GM12891 (cell line): ENCODE results near the gene MMADHC.

ENCODE experiments used
- POLR2AphosphoS5 ChIP-seq: IDR thresholded peaks from 2 replicates; pipeline ENCODE4 v1.6.1; 2011; ENCODE audit warnings: low read depth, low read length, control low read depth
- SPI1 ChIP-seq: IDR thresholded peaks from 2 replicates; pipeline ENCODE4 v1.6.1; 2011; ENCODE audit warnings: low read depth, low read length, control low read depth

DNA sequence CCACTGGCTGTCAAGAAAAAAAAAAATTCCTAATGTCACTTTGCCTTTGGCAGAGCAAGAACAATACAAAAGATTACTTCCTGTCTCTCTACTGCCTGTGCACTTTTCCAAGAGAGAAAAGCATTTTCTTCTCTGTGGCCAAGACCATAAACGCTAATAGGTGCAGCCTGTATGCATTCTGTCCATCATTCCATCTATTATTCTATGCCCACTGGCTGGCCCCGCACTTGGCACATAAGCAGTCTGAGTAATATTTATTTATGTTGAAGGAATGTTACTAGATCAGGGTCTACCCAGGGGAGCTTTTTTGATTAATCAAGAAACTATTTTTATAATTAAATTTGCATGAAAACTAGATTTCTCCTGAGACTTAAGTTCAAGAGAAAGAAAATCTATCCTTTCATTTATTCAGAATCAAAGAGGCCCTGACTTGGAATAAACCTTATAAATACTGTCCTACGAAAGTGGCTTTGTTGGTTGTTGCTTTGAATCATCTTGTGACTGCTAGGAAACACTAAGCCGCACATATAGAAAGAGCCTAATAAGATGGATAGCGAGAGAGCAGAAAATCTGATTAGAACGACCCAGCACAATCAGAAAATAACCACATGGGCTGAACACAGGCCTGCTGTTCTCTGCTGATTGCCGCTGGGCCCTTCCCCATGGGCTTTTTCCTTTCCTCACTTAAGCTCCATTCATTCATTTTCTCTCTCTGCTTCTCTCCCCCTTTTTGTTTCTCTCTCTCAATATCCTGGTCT lies 59.4 kb downstream of the MMADHC start:
- TF ChIP-seq POLR2AphosphoS5, result no peak
- no peak for TF ChIP-seq SPI1
